Aorta (tissue), 5 donors: ENCODE measurements around the gene TARS2. TPM values are rescaled to one million over a fixed set of nuclear protein-coding genes. Genes with fewer than 3 reads are reported as not detected.

ENCODE experiments used
- ATAC-seq: fragments of 200-7000 bp; cut with Tn5 transposase; one replicate; pipeline ENCODE4 v1.9.1; 2022; ENCODE audit warnings: moderate library complexity; ENCODE audit not compliant: low FRiP score
- DNase-seq, 2 donors: peaks; one replicate each; pipeline ENCODE4 v3.0.0-alpha.2; 2020
- H3K27ac ChIP-seq, 2 donors: one replicate each; pipeline ENCODE4 v1.5.1; 2013; ENCODE audit warnings: low read length in 2 of 2, mild to moderate bottlenecking in 2 of 2, moderate library complexity in 2 of 2, control low read depth in 1 of 2, inconsistent platforms in 1 of 2, low read depth in 1 of 2
- H3K27me3 ChIP-seq, 2 donors: one replicate each; pipeline ENCODE4 v1.6.1; 2013; ENCODE audit warnings: control low read depth in 1 of 2, low read length in 1 of 2, mild to moderate bottlenecking in 1 of 2, moderate library complexity in 1 of 2; ENCODE audit not compliant: insufficient read depth in 2 of 2, control insufficient read depth in 1 of 2
- H3K36me3 ChIP-seq, 2 donors: one replicate each; pipeline ENCODE4 v1.6.1; 2013; ENCODE audit warnings: control low read depth in 1 of 2, low read length in 1 of 2, mild to moderate bottlenecking in 1 of 2; ENCODE audit not compliant: insufficient read depth in 2 of 2, control insufficient read depth in 1 of 2
- H3K4me1 ChIP-seq, 2 donors: one replicate each; pipeline ENCODE4 v1.6.1; 2013; ENCODE audit warnings: low read length in 2 of 2, control low read depth in 1 of 2, mild to moderate bottlenecking in 1 of 2, moderate library complexity in 1 of 2; ENCODE audit not compliant: insufficient read depth in 2 of 2, control insufficient read depth in 1 of 2
- H3K4me3 ChIP-seq, 2 donors: one replicate each; pipeline ENCODE4 v1.5.1; 2013; ENCODE audit warnings: low read length in 2 of 2, control low read depth in 1 of 2, mild to moderate bottlenecking in 1 of 2
- H3K9me3 ChIP-seq: one replicate; pipeline ENCODE4 v1.6.1; 2013; ENCODE audit warnings: mild to moderate bottlenecking, low read length; ENCODE audit not compliant: control insufficient read depth
- WGBS, 2 donors: extraction: QIAGEN DNeasy Blood & Tissue Kit; methylation state at CpG; one replicate each; pipeline ENCODE4 v1.1.7; 2013; 5-methylcytosine and 5-hydroxymethylcytosine counted together
- intact Hi-C, 2 donors: fragments of 100-400 bp; cut with DNase I; formaldehyde crosslinking; loops; one replicate each; pipeline versions ENCODE4 v1.14.2 to v1.15.0; 2022
- microRNA-seq, 2 donors: library from miRNA; unstranded; fragments of <30 nt; microRNA quantifications; one replicate each; pipeline ENCODE4 v1.2.0, GENCODE V29; 2020
- polyA plus RNA-seq, 2 donors: library from polyadenylated mRNA; stranded (reverse); fragments of 200-250 nt; gene quantifications; one replicate each; pipeline ENCODE4 v1.2.3, GENCODE V29; 2013
- total RNA-seq, 2 donors: library from RNA; stranded (reverse); fragmentation: NEBNext Ultra II Directional; extraction: Animal tissue kit (Norgen Biotek cat#: 25700); gene quantifications; one replicate each; pipeline ENCODE4 v1.2.1, GENCODE V29; 2021
- donor health status: healthy with polysubstance abuse.
- donor health status: Bipolar disorder and iron deficiency.
- donor health status: DM: no; HTN: no; CAD: no.
- donor health status: DM: no; HTN: no; CAD: no.
- donor health status: DM: yes; HTN: yes; CAD: no.

Gene TARS2
- total and polyA plus RNA-seq, 4 donors: 8.4 to 18.6 (median 13.7) TPM

DNA sequence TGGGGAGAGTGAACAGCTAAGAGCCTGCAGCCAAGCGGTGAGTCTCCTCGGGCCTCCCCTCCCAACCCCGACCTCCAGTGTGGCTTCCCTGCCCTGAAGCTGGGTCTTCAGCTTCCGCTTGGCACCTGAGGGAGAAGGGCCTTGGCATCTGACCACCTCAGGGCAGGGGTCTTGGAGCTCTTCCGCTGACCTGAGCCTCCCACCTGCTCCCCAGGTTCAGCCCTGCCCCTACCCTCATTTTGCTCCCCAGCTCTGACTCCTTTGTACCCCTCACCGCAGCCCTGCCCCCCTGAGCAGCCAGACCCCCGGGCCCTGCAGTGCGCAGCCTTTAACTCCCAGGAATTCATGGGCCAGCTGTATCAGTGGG is 66.8 kb downstream of the TARS2 start:
- no peaks in the 10 kb centered on the region for H3K36me3 ChIP-seq
- H3K4me1 ChIP-seq: peaks cover 0 to 3% of the 10 kb centered on the region in 2 donors
- H3K27me3 ChIP-seq: no peaks in the 10 kb centered on the region
- intact Hi-C loops: no loop called here
- no peak for ATAC-seq
- no peak overlapping the region for H3K27ac ChIP-seq
- peak in 1 of 2 donors; percentile 74 for DNase-seq
- H3K4me3 ChIP-seq: no peak overlapping the region
- WGBS, 2 donors: 78 to 81% methylated on average over 8 of the region's 8 CpGs
- no peaks in the 10 kb centered on the region for H3K9me3 ChIP-seq

DNA sequence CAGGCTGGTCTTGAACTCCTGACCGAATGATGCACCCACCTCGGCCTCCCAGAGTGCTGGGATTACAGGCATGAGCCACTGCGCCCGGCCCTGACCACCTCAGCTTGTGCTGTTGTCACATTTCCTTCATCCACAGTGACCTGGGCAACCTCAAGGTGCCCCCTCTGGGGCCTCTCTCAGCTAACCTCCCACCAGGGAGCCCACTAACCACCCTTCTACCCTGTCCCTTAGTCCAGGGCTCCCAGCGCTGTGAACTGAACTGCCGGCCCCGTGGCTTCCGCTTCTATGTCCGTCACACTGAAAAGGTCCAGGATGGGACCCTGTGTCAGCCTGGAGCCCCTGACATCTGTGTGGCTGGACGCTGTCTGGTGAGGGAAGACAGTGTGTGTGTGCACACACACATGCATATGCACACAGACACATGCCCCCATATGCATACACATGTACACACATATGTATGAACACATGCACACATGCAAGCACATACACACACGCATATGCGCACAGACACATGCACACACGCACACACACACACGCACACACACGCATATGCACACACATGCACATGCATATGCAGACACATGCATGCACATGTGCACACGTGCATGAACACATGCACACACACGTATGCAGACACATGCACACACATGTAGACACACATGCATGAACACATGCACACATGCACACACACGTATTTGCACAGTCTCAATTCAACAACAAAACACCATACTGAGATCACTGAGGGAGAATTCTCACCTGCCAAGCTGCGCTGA is 68.2 kb downstream of the TARS2 start:
- Histone ChIP-seq H3K27ac (no peak overlapping the region), H3K9me3 (no peaks in the 10 kb centered on the region), H3K4me3 (no peak overlapping the region), H3K27me3 (no peaks in the 10 kb centered on the region), H3K4me1 (peaks cover 0 to 3% of the 10 kb centered on the region in 2 donors), H3K36me3 (no peaks in the 10 kb centered on the region)
- no peak for ATAC-seq
- DNase-seq: peak; percentile 32 to 67
- intact Hi-C loops: loop anchor here in 1 of 2 donors (5.0 kb wide), 1 partner anchor 93 kb away; no protein-coding TSS in a partner anchor
- 73 to 78% methylated on average over 19 of the region's 19 CpGs for WGBS, 2 donors

DNA sequence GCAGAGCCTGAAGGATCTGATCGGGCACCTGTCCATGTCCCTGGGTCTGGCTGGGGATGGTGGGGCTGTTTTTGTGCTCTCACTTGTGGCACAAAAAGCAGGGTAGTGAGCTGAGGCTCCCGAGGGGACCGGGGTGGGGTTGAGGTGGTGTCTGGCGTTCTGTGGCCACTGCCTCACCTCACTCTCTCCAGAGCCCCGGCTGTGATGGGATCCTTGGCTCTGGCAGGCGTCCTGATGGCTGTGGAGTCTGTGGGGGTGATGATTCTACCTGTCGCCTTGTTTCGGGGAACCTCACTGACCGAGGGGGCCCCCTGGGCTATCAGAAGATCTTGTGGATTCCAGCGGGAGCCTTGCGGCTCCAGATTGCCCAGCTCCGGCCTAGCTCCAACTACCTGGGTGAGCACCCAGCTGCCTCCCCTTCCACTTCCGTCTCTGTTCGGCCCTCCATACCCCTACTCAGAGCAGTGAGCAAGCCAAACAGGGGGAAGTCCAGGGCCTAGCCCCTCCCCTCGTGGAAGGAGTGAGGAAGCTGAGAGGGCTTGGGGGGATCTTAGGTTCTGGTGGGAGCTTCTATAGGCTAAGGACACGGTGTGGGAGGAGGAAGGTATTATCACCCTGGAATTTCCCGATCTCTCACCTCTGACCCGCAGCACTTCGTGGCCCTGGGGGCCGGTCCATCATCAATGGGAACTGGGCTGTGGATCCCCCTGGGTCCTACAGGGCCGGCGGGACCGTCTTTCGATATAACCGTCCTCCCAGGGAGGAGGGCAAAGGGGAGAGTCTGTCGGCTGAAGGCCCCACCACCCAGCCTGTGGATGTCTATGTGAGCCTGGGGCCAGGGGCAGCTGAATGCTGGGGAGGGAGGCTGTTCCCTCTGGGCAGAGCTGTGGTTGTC is 69.0 kb downstream of the TARS2 start:
- Histone ChIP-seq H3K4me1 (peaks cover 0 to 3% of the 10 kb centered on the region in 2 donors), H3K36me3 (no peaks in the 10 kb centered on the region), H3K27me3 (no peaks in the 10 kb centered on the region), H3K4me3 (no peak overlapping the region), H3K9me3 (no peaks in the 10 kb centered on the region), H3K27ac (no peak overlapping the region)
- WGBS, 2 donors: 59 to 66% methylated on average over 25 to 26 of the region's 26 CpGs
- DNase-seq: peak; percentile 47 to 74
- intact Hi-C loops: loop anchor here in 1 of 2 donors (5.0 kb wide), 1 partner anchor 94 kb away; no protein-coding TSS in a partner anchor
- no peak for ATAC-seq

DNA sequence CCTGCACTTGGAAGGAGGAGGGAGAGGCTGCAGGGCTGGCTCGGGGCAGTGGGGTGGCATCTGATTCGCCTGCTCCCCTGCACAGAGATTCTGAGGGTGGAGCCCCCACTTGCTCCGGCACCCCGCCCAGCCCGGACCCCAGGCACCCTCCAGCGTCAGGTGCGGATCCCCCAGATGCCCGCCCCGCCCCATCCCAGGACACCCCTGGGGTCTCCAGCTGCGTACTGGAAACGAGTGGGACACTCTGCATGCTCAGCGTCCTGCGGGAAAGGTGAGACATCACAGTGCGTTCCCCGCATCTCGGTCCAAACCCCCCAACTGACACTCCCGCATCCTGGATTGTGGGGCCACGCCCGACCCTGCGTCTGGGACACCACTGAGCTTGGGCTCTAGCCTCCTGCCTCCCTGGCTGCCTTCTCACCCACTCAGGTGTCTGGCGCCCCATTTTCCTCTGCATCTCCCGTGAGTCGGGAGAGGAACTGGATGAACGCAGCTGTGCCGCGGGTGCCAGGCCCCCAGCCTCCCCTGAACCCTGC is 69.9 kb downstream of the TARS2 start:
- no peaks in the 10 kb centered on the region for H3K9me3 ChIP-seq
- DNase-seq (peak; percentile 44 to 79), ATAC-seq (no peak)
- no peak overlapping the region for H3K27ac ChIP-seq
- no peaks in the 10 kb centered on the region for H3K4me1 ChIP-seq
- intact Hi-C loops: loop anchor here in 1 of 2 donors (5.0 kb wide), 1 partner anchor 95 kb away; no protein-coding TSS in a partner anchor
- no peaks in the 10 kb centered on the region for H3K36me3 ChIP-seq
- H3K4me3 ChIP-seq: no peak overlapping the region
- H3K27me3 ChIP-seq: no peaks in the 10 kb centered on the region
- 82 to 86% methylated on average over 26 of the region's 26 CpGs for WGBS, 2 donors

Small RNA genes within 50 kb of the gene (microRNA-seq; reads per million reads assigned to microRNA genes)
- gene MIR4257: 0 reads per million in 2 donors
- 0 reads per million in 2 donors for gene MIR6878

Other genes starting within 250 kb of the TARS2 start
- not detected for gene CA14, start 229.6 kb upstream of the TARS2 start, total RNA-seq
- gene CA14, start 229.6 kb upstream of the TARS2 start, polyA plus RNA-seq: not detected
- gene APH1A, start 218.4 kb upstream of the TARS2 start, total RNA-seq: 10 to 100 TPM; 69.9 to 82.9 TPM
- 10 to 100 TPM; 67.8 to 75.8 TPM for gene APH1A, start 218.4 kb upstream of the TARS2 start, polyA plus RNA-seq
- 10 to 100 TPM; 33.0 to 34.9 TPM for gene C1orf54, start 214.6 kb upstream of the TARS2 start, total RNA-seq
- 100 to 1,000 TPM; 102 to 278 TPM for gene C1orf54, start 214.6 kb upstream of the TARS2 start, polyA plus RNA-seq
- 1 to 10 TPM; 3.0 to 6.6 TPM for gene CIART, start 204.9 kb upstream of the TARS2 start, total RNA-seq
- gene CIART, start 204.9 kb upstream of the TARS2 start, polyA plus RNA-seq: 10 to 100 TPM in 1 of 2 donors, 1 to 10 TPM in 1; 5.3 to 18.0 TPM
- 10 to 100 TPM; 39.6 to 44.9 TPM for gene MRPS21, start 193.6 kb upstream of the TARS2 start, total RNA-seq
- 10 to 100 TPM; 91.9 to 98.9 TPM for gene MRPS21, start 193.6 kb upstream of the TARS2 start, polyA plus RNA-seq
- gene PRPF3, start 165.9 kb upstream of the TARS2 start, total RNA-seq: 10 to 100 TPM; 52.2 to 83.3 TPM
- 10 to 100 TPM; 19.3 to 79.0 TPM for gene PRPF3, start 165.9 kb upstream of the TARS2 start, polyA plus RNA-seq
- gene RPRD2, start 123.3 kb upstream of the TARS2 start, total RNA-seq: 10 to 100 TPM; 27.2 to 30.9 TPM
- 10 to 100 TPM in 1 of 2 donors, 1 to 10 TPM in 1; 4.5 to 11.0 TPM for gene RPRD2, start 123.3 kb upstream of the TARS2 start, polyA plus RNA-seq
- 10 to 100 TPM; 26.3 to 57.6 TPM for gene ECM1, start 20.7 kb downstream of the TARS2 start, total RNA-seq
- gene ECM1, start 20.7 kb downstream of the TARS2 start, polyA plus RNA-seq: 10 to 100 TPM in 1 of 2 donors, 1 to 10 TPM in 1; 8.1 to 32.6 TPM
- gene FALEC, start 28.3 kb downstream of the TARS2 start, total RNA-seq: under 1 TPM in 1 of 2 donors, not detected in 1; 0.99 TPM
- 1 to 10 TPM in 1 of 2 donors, not detected in 1; 1.1 TPM for gene FALEC, start 28.3 kb downstream of the TARS2 start, polyA plus RNA-seq
- 10 to 100 TPM; 94.4 to 98.0 TPM for gene ADAMTSL4, start 62.0 kb downstream of the TARS2 start, total RNA-seq
- 10 to 100 TPM in 1 of 2 donors, 1 to 10 TPM in 1; 8.8 to 50.4 TPM for gene ADAMTSL4, start 62.0 kb downstream of the TARS2 start, polyA plus RNA-seq
- 100 to 1,000 TPM; 247 to 533 TPM for gene MCL1, start 92.2 kb downstream of the TARS2 start, total RNA-seq
- gene MCL1, start 92.2 kb downstream of the TARS2 start, polyA plus RNA-seq: 100 to 1,000 TPM; 146 to 200 TPM
- gene ENSA, start 142.2 kb downstream of the TARS2 start, total RNA-seq: 100 to 1,000 TPM; 129 to 178 TPM
- gene ENSA, start 142.2 kb downstream of the TARS2 start, polyA plus RNA-seq: 100 to 1,000 TPM; 113 to 157 TPM
- gene GOLPH3L, start 209.7 kb downstream of the TARS2 start, total RNA-seq: 10 to 100 TPM; 23.9 to 27.6 TPM
- gene GOLPH3L, start 209.7 kb downstream of the TARS2 start, polyA plus RNA-seq: 10 to 100 TPM; 15.8 to 17.0 TPM
- under 1 TPM; 0.72 to 0.84 TPM for gene HORMAD1, start 233.5 kb downstream of the TARS2 start, total RNA-seq
- not detected for gene HORMAD1, start 233.5 kb downstream of the TARS2 start, polyA plus RNA-seq